WI38 (cell line): ENCODE measurements around the gene GJA10.

Source experiments
- H3K4me3 ChIP-seq: 2 replicates; pipeline ENCODE4 v1.5.1; 2011; ENCODE audit warnings: low read depth, mild to moderate bottlenecking, control low read depth, low read length
- CTCF ChIP-seq: IDR thresholded peaks from 2 replicates; pipeline ENCODE4 v1.5.1; 2012; ENCODE audit warnings: low read depth, mild to moderate bottlenecking, control low read depth, low read length

Gene GJA10

GRCh38 chr6:89921691-89922090 is 27.4 kb downstream of the GJA10 start:
- no peak for TF ChIP-seq CTCF
- H3K4me3 ChIP-seq = no peak overlapping the region

DNA sequence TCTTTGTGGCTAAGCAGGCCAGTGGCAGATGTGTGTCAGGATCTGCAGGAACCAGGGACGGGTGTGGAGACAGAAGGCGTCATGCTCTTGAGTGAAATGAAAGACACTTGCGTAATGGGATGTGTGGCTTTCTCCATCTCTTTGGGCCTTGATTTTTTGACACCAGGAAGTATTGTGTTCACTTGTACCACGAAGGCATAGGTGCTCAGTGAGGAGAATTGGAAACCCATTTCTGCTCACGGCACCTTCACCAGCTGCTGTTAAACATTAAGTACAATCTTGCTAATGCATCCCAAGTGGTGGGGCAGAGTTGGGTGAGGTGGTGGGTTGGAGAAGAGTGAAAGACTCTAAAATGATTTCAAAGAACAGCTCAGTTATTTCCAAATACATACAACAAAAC is 30.0 kb downstream of the GJA10 start:
- no peak for TF ChIP-seq CTCF
- no peak overlapping the region for H3K4me3 ChIP-seq

GRCh38 chr6:89925826-89926225 is 31.6 kb downstream of the GJA10 start:
- TF ChIP-seq CTCF = no peak
- no peak overlapping the region for H3K4me3 ChIP-seq

DNA sequence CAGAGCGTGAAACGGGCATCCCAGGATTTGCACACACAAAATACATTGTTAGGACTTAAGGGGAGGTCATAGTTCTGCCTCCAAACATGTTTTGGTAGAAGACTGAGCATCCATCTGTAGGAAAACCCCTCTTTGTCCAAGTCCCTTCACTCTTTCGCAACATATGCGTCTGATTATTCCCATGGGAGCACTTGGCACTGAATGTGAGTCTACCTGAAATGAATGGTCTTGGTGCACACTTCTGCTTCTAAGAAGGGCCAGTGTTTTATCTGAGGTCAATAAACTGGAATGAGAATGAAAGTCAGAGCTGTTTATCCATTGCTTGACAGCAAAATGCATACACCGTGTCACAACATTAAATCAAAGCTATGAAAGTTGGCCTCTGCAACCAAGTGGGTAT is 33.0 kb downstream of the GJA10 start:
- no peak for TF ChIP-seq CTCF
- H3K4me3 ChIP-seq = no peak overlapping the region

DNA sequence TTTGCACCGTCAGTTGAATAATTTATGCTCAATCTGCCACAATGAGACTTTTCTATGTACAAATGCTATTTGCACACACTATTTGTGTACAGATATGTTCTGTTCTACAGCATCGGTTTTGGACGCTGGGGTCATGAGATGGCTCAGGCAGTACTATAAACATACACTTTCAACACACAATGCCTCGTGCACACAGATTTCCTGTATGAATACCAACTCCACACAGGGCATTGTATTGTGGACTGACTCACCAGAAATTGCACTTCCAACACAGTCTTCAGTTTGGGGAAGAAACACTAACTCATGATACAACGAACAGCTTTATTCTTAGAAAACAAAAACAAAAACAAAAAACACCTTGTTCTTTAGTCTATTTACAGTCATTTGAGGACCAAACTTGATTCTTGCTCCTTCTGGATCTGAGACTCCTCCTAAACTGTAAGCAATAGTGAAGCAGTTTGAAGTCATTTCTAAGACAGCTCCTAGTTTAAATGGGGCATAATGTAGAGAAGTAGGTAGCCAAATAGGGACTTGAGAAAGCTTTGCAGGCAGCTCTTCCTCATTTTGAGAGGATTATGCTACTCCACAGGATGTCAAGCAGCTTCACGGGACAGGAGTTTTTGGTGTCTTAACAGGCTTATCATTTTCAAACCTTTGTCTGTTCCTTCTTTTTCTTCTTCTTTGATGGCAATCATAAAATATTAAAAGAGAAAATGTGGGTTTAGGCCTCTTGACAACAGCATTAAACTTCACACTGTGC is 33.7 kb downstream of the GJA10 start:
- no peak for TF ChIP-seq CTCF
- H3K4me3 ChIP-seq = no peak overlapping the region

GRCh38 chr6:89928604-89929003 is 34.3 kb downstream of the GJA10 start:
- no peak for TF ChIP-seq CTCF
- H3K4me3 ChIP-seq = no peak overlapping the region

DNA sequence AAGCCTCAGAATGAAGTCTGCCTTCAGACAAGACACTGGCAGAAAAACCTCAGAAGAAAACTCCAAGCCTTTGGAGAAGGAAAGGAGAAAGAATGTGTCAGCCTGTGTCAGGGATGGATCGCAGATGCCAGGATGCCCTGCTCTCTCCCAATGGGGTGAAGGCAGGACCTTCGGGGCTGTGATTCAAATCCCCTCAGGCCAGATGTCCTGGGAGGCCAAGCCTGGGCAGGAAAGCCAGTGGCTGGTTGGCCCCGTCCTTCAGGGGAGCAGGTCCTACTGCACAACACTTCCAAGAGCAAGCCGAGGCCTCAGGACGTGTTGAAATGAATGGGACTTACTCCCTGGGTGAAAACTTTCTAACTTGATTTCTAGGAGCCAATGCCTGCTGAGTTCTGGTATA is 36.5 kb downstream of the GJA10 start:
- H3K4me3 ChIP-seq = no peak overlapping the region
- no peak for TF ChIP-seq CTCF
